UCSD-AML1 (cell line): Measurements from ENCODE around the gene SYNDIG1.

Experiments used
- DNase-seq: peaks from one replicate; lab custom pipeline; 2025; ENCODE audit not compliant: unreplicated experiment; lab: John Stamatoyannopoulos, UW

The SYNDIG1 gene

DNA sequence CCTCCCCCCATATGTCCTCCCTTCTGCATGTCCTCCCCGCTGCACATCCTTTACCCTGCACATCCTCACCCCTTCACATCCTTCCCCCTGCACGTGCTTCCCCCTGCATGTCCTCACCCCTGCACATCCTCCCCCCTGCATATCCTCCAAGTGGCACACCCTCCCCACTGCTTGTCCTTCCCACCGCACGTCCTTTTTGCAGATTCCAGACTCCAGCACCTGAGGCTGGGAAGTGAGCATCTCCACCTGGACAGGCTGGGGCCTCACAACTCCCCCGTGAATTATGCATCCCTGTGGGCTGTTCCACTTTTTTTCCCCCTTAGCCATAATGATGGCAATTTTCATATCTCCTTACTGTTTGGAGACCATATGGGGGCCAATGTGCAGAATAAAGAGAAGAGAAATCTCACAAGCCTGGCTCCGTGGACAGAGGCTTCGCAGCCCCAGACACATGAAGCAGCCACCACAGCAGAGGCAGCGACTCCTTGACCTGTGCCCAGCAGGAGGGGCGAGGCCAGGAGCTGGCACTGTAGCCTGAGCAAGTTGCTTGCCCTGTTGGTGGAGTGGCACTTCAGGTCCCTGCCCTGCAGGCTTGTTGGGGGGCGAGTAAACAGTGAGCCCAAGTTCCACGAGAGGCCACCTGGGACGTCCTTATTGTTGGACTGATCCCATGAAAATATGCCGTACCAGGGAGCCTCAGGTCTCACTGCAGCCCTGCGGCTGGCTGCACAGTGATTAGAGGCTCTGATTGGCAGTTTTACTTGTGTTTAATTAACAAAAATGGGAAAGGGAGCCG is 113.1 kb downstream of the SYNDIG1 start:
- no peak for DNase-seq

DNA sequence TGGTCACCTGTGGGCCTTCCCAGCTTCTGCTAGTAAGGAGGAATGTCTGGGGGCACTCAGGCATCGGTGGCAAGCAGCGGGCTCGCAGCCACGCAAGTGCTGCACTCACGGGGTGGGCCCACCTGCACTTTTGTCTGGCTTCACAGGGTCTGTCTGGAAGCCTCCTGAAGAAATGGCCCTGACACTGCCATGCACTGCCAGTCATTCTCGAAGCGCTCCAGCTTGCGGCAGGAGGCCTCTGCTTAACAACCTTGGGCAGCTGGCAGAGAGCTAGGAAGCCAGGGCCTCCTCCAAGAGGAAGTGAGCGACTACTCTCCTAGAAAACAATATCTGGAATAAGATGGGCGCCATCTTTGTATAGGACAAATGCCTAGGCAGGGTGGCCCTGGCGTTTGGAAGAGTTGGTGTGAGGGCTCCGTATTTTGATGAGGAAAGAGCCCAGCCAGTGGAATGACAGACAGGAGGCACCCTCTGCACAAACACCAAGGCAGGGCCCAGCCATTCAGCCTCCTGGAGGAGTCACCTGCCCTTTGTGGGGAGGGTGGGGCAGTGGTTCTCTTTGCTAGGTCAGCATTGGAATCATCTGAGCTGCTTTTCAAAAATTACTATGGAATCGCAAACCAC is 113.9 kb downstream of the SYNDIG1 start:
- DNase-seq = no peak

DNA sequence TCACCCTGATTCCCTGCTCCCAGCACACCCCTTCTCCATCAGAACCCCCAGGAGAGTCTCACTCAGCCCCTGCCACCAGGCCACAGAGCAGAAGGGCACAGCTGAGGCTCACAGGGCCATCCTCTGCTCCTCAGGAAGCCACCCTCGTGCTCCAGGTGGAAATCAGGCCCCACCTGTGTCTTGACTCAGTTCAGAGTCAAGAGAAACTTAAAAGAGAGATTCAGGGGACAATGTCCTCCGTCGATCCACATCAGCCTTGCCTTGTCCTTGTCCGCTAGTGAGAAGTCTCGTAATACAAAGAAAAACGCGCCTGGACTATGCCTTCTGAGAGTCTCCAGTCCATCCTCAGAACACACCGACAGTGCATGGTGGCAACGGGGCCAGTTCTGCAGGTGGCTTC is 114.6 kb downstream of the SYNDIG1 start:
- no peak for DNase-seq

GRCh38 chr20:24584538-24585356 is 115.3 kb downstream of the SYNDIG1 start:
- DNase-seq = no peak

DNA sequence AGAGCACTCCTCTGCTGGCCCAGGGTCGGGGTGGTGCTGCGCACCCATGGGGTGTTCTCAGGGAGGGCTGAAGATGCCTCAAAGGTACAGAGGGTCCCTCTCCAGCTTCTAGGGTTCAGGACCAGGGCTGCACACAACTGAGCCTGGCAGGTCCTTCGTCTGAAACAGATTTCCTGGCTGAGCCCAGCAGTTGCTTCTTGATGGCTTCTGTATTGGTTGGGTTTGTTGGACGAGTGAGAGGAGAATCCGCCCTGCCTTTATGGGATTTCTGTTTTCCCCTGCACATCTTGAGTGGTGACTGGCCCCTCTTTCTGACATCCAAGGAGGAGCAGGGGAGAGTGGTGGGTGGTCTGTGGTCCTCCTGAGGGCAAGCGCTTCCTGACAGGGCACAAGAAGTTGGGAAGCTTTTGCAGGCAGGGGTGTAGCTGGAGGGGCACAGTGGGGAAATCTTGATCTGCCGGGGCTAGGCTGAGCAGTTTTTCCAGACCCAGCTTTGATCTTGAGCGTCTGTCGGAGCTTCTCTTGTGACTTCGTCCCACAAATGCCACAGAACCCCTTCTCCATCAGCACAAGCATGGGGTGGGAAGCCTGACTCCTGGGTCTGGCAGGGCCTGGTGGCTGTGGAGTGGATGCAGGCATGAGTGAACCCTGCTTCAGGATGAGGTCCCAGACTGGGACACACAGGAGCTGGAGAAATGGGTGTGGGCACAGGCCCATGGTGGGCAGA is 116.5 kb downstream of the SYNDIG1 start:
- no peak for DNase-seq

GRCh38 chr20:24586523-24586840 is 117.1 kb downstream of the SYNDIG1 start:
- no peak for DNase-seq

DNA sequence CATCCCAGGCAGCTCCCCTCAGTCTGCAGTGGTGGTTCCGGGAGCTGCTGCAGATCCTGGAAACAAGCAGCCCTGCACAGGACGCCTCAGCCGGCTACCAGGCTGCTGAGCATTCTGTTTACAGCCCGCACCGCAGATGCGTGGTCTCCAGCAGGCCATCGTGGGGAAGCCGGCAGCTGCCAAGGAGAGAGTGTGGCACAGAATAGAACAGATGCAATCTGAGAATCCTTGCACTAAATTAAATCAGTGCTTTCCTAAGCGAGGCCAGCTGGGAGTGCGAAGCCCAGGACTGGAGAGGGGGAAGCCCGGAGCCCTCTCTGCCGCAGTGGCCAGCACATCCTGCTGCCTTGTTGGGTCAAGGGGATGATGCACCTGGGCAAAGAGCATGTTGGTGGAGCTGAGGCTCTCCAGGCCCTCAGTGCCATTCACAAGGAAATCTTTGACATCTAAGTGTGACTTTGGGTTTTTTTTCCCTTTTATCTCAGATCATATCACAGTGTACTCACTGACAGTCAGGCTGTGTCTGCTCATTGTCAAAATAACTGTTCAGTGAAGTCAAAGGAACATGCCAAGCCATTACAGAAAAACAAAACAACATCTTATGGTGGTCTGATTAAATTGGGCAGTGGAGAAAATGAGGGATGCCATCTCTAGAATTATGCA is 118.1 kb downstream of the SYNDIG1 start:
- DNase-seq = no peak

- DNase-seq = no peak
Observed at GRCh38 chr20:24588047-24588635, 118.7 kb downstream of the SYNDIG1 start.

DNA sequence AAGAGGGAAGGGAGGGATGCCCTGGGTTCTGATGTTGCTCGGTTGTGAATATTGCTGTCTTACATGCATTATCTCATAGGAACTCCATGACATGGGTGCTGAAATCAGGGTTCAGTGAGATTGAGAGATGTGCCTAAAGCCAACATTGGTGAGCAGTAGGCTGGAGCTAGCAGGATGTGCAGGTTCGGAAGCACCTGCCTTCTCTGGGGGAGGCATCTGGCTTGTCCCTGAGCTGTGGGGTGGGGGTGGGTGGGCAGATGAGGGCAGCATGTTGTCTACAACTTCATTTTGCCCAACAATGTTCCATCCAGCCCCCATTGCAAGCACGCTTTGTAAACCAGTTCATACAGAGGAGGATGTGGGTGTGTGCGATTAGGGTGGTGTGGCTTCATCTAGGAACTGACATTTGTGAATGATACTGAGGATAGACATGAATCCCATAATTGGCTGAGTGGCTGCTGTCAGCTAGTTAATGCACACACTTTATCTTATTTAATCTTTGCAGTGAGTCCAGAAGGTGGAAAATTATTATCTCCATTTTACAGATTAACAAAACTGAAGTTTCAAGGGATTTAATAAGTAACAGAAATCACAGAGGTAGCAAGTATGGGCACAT is 119.4 kb downstream of the SYNDIG1 start:
- no peak for DNase-seq

DNA sequence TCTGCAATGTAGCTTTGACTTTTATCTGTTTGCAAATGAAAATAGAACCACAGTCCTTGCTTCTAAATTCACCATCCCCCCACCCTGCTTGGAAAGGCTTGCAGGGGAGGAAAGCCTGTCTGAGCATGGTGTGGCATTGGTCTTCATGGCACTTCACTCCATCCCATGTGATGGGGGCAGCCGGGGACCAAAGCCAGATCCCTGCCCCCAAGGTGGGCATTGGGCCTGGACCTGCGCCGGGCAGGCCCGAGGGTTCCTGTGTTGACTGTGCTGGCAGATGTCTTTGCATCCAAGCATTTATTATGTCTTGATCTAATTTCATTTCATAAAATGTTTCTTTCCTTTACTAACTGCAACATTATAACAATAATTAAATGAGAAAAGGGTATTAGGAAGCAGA is 120.0 kb downstream of the SYNDIG1 start:
- no peak for DNase-seq

DNA sequence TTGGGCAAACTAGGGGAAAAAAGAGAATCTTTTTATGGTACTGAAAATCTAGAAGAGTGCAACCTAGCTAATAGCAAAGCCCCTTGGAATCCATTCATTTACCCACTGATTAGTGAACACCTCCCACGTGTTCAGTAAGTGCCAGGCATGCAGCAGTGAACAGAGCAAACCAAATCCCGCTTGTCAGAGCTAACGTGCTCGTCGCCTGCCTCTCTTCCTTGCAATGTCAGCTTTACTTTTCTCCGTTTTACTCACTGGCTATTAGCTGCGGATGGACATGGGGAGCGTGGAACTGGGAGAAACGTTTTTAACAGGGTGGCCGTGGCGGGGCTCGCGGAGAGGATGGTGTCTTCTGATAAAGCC is 120.4 kb downstream of the SYNDIG1 start:
- DNase-seq = no peak

DNA sequence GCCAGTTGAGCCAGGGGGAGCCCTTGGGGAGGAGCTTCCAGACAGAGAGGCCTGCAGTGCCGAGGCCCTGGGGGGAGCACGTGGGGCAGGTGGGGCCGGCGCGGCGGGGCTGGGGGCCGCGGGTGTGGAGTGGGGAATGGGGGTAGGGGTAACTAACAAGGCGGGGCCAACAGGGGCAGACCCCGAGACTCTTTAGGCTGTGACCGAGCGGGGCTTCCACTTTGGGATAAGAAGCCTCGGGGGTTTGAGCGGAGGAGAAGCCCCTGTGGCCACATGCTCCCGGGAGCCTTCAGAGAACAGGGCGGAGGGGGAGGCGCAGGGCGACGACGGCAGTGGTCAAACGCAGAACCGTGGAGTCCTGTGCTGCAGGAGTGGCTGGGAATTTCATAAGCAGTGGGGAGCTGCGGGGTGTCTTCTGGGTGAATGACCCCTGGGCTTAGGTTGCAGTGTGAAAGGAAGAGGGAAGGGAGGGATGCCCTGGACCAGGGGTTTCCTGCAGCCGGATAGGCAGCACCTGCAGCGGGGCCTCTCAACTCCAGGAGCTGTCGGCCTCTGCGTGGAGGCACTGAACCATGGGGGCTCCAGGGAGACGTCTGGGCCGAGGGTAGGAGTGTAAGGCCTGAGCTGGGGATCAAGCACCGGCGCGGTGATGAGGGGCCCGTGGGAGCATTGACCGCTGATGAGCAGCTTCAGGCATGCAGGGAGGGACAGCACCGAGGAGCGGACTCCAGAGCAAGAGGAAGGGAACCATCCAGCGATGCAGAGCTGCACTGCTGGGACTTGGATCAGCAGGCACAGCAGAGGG is 121.0 kb downstream of the SYNDIG1 start:
- no peak for DNase-seq

DNA sequence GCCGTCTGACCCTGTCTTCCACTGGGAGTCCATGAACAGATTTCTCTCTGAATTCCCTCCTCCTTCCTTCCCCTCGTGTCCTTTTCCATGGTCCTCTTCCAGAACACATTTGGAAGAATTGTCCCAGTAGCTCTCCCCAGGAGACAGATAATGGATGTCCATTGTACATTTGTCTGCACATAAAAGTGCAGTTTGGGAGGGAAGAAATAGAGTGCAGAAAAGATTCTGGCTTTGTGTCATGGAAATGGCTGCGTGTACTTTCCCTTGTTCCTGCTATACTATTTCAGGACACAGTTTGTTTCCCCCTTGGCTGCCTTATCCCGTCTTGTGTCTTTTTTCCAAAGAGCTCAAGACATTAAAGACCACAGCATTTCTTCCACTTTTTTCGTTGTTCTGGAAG is 127.6 kb downstream of the SYNDIG1 start:
- DNase-seq = no peak

DNA sequence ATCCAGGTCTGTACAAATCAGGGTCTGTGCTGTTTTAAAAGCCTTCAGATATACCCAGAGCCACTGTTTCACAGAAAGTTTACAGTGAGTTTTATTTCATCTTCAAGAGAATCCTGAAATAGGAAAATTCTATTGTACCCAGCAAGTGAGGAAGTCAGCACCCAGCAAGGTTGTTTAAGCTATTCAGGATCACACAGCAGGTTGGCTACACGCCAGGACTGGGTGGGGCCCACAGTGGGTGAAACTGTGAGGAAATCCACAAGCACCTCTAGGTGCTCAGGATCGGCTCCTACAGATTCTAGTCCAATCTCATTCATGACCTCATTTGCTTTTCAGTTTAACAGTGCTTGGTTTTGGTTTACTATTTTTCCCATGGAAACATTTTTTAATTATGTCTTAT is 128.9 kb downstream of the SYNDIG1 start:
- no peak for DNase-seq

DNA sequence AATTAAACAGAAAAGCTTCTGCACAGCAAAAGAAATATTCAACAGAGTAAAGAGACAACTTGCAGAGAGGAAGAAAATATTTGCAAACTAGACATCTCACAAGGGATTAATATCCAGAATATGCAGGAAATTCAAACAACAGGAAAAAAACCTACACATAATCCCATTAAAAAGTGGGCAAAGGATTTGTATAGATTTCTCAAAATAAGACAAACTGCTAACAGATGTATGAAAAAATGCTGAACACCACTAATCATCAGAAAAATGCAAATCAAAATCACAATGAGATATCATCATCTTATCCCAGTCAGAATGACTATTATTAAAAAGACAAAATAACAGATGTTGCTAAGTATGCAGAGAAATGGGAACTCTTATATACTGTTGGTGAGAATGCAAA is 129.6 kb downstream of the SYNDIG1 start:
- no peak for DNase-seq

DNA sequence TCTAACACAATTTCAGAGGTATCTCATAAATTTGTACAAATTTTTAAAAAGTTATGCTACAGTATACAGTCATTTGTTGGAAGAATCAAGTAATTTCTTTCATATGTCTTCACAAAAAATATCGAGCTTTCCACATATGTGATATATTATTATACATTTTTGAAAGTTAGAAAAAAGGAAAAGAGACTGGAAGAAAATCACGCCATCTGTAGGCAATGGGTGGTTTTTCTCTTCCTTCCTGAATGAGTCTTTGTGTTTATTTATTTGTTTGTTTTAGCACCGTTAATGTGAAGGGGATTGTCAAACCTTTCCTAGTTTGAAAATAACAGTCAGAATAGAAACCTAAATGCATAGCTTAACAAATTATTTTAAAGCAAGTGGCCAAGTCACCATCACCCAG is 130.6 kb downstream of the SYNDIG1 start:
- DNase-seq = no peak

DNA sequence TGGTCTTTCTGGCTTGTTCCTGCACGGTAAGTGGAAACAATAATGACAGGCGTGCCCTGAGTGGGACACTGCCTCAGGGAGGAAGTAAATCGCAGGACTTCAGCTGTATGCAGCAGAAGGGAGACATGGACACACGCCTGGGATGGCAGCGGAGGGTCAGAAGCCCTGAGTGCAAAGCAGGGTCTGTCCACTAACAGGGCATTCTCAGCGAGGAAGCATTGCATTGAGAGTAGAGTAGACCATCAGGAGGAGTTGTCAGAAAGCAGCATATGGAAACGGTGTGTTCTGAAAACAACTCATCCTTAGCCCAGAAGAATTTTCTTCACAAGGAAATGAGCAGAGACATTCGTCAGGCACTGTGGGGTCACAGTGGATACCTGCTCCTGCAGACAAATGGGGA is 134.0 kb downstream of the SYNDIG1 start:
- no peak for DNase-seq

DNA sequence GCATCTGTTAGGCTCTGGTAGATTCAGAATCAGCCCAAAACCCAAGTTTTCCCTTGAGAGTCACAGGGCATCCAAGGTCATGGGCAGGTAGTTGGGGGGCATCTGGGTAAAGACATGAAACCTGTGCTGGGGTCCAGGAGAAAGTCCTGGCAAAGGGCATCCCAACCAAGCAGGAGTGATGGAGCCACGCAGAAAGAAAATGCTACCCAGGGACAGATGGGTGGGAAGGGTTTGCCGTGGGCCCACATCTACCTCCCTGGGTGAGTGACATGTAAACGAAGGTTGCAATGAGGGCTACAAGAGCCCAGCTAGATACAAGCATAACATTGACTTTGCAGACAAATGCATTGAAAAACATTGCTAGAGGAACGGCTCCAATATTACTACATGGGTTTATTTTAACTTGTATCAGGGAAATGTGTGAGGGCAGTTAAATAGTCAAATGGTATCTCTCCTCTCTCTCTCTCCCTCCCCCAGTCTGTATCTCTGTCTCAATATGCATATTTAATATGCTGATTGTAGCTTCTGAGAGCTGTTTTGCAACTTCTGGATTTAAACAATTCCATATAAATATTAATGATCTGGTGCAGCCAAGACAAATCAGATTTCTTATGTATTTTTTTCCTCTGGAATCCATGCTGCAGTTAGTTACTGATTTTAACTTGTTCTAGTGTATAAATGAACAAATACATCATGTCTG is 135.7 kb downstream of the SYNDIG1 start:
- no peak for DNase-seq

- no peak for DNase-seq
Observed at GRCh38 chr20:24605937-24606455, 136.6 kb downstream of the SYNDIG1 start.
